Breast epithelium (tissue), 4 donors: ENCODE results near the gene ZNF554. TPM values are rescaled to one million over a fixed set of nuclear protein-coding genes. Genes with fewer than 3 reads are reported as not detected.

ENCODE experiments used
- DNase-seq, 2 donors: peaks; one replicate each; pipeline ENCODE4 v3.0.0-alpha.2; 2019; ENCODE audit warnings: low spot score in 2 of 2
- H3K27ac ChIP-seq, 2 donors: fragments of 200-600 bp; sonication (generic) in 1 of 2; one replicate each; pipeline ENCODE4 v1.5.1; 2016 to 2019; ENCODE audit warnings: mild to moderate bottlenecking in 1 of 2
- H3K27me3 ChIP-seq, 2 donors: fragments of 200-600 bp; sonication (generic) in 1 of 2; one replicate each; pipeline versions ENCODE4 v1.5.1 to v1.6.0; 2017 to 2019; ENCODE audit warnings: control low read depth in 1 of 2, mild to moderate bottlenecking in 1 of 2
- H3K36me3 ChIP-seq: fragments of 200-600 bp; one replicate; pipeline ENCODE4 v1.5.1; 2019
- H3K4me1 ChIP-seq, 2 donors: fragments of 200-600 bp; sonication (generic); one replicate each; pipeline ENCODE4 v1.5.1; 2016 to 2019; ENCODE audit warnings: control low read depth in 1 of 2
- H3K4me3 ChIP-seq, 3 donors: fragments of 200-600 bp; sonication (generic); 1 replicate in 2 of 3; 2 replicates in 1 of 3; pipeline ENCODE4 v1.5.1; 2016 to 2019; ENCODE audit warnings: mild to moderate bottlenecking in 3 of 3, moderate library complexity in 2 of 3
- H3K9me3 ChIP-seq, 2 donors: fragments of 200-600 bp; sonication (generic) in 1 of 2; one replicate each; pipeline ENCODE4 v1.5.1; 2016 to 2019; ENCODE audit warnings: control low read depth in 1 of 2
- CTCF ChIP-seq, 3 donors: fragments of 450-650 bp; IDR thresholded peaks; one replicate each; pipeline ENCODE4 v1.5.1; 2016 to 2017; ENCODE audit warnings: antibody characterized with exemption in 3 of 3, mild to moderate bottlenecking in 3 of 3, moderate library complexity in 3 of 3
- POLR2A ChIP-seq: fragments of 450-650 bp; IDR thresholded peaks from one replicate; pipeline ENCODE4 v1.6.1; 2016; ENCODE audit warnings: antibody characterized with exemption, mild to moderate bottlenecking, moderate library complexity
- POLR2AphosphoS5 ChIP-seq, 3 donors: sonication (generic); formaldehyde crosslinking; IDR thresholded peaks; one replicate each; pipeline ENCODE4 v1.6.1; 2017; ENCODE audit warnings: antibody characterized with exemption in 3 of 3
- intact Hi-C: fragments of 100-400 bp; cut with DNase I; formaldehyde crosslinking; loops from one replicate; pipeline ENCODE4 v1.15.1; 2023; ENCODE audit warnings: low total_unique reads
- total RNA-seq, 3 donors: library from RNA; depleted of rRNA; stranded (reverse); fragments of >200 nt; gene quantifications; one replicate each; pipeline ENCODE4 v1.1.0, GENCODE V29; 2016

ZNF554 gene
- total RNA-seq, 3 donors from 2014 or later, result 2.1 to 10.4 (median 7.5) TPM

- DNase-seq, result no peak
- TF ChIP-seq POLR2AphosphoS5 (IDR thresholded peaks at IDR 0.05), result no peak
- TF ChIP-seq POLR2A, result no peak
- TF ChIP-seq CTCF (IDR thresholded peaks at IDR 0.05), result no peak
- Histone ChIP-seq H3K9me3 (no peaks in the 10 kb centered on the region), H3K36me3 (no peaks in the 10 kb centered on the region), H3K4me1 (no peaks in the 10 kb centered on the region), H3K27me3 (no peaks in the 10 kb centered on the region), H3K4me3 (no peak overlapping the region), H3K27ac (no peak overlapping the region)
- intact Hi-C loops, result no loop called here
Observed at GRCh38 chr19:2798158-2798685, 21.4 kb upstream of the ZNF554 start.

- H3K27me3 ChIP-seq, result no peaks in the 10 kb centered on the region
- H3K4me1 ChIP-seq, result no peaks in the 10 kb centered on the region
- TF ChIP-seq POLR2AphosphoS5 (IDR thresholded peaks at IDR 0.05) (no peak), CTCF (IDR thresholded peaks at IDR 0.05) (no peak), POLR2A (no peak)
- H3K36me3 ChIP-seq, result no peaks in the 10 kb centered on the region
- intact Hi-C loops, result no loop called here
- no peaks in the 10 kb centered on the region for H3K9me3 ChIP-seq
- no peak overlapping the region for H3K27ac ChIP-seq
- no peak overlapping the region for H3K4me3 ChIP-seq
- DNase-seq, result no peak
Observed at GRCh38 chr19:2798733-2799132, 20.9 kb upstream of the ZNF554 start.

GRCh38 chr19:2799273-2800020 lies 20.2 kb upstream of the ZNF554 start:
- Histone ChIP-seq H3K4me3 (no peak overlapping the region), H3K9me3 (no peaks in the 10 kb centered on the region), H3K36me3 (no peaks in the 10 kb centered on the region), H3K27me3 (no peaks in the 10 kb centered on the region), H3K4me1 (no peaks in the 10 kb centered on the region), H3K27ac (no peak overlapping the region)
- intact Hi-C loops, result no loop called here
- no peak for DNase-seq
- TF ChIP-seq CTCF (IDR thresholded peaks at IDR 0.05), result no peak
- TF ChIP-seq POLR2A, result no peak
- TF ChIP-seq POLR2AphosphoS5 (IDR thresholded peaks at IDR 0.05), result no peak

GRCh38 chr19:2800506-2800905 lies 19.2 kb upstream of the ZNF554 start:
- Histone ChIP-seq H3K9me3 (no peaks in the 10 kb centered on the region), H3K27ac (no peak overlapping the region), H3K27me3 (no peaks in the 10 kb centered on the region), H3K36me3 (no peaks in the 10 kb centered on the region), H3K4me3 (no peak overlapping the region), H3K4me1 (no peaks in the 10 kb centered on the region)
- no peak for DNase-seq
- TF ChIP-seq POLR2AphosphoS5 (IDR thresholded peaks at IDR 0.05) (no peak), POLR2A (no peak), CTCF (IDR thresholded peaks at IDR 0.05) (no peak)
- intact Hi-C loops, result no loop called here

GRCh38 chr19:2802826-2803225 lies 16.8 kb upstream of the ZNF554 start:
- no peak for DNase-seq
- TF ChIP-seq POLR2AphosphoS5 (IDR thresholded peaks at IDR 0.05) (no peak), POLR2A (no peak), CTCF (IDR thresholded peaks at IDR 0.05) (no peak)
- intact Hi-C loops, result no loop called here
- H3K27ac ChIP-seq, result no peak overlapping the region
- no peaks in the 10 kb centered on the region for H3K9me3 ChIP-seq
- H3K36me3 ChIP-seq, result no peaks in the 10 kb centered on the region
- H3K4me3 ChIP-seq, result no peak overlapping the region
- no peaks in the 10 kb centered on the region for H3K27me3 ChIP-seq
- no peaks in the 10 kb centered on the region for H3K4me1 ChIP-seq
